ENCODE data around the gene MRO.

- TF ChIP-seq CTCF (IDR thresholded peaks at IDR 0.05) (no peak), POLR2A (IDR thresholded peaks at IDR 0.05) (no peak)
Observed at GRCh38 chr18:50751947-50752346, 67.9 kb downstream of the MRO start.
